CD4-positive, alpha-beta T cell (primary cell): ENCODE data around the gene ADGRD1. TPM values are rescaled to one million over a fixed set of nuclear protein-coding genes. Genes with fewer than 3 reads are reported as not detected.
A peak's percentile ranks its signal among the peaks of the same experiment; 100 is the strongest.

ENCODE experiments used
- ATAC-seq: fragments of 200-7000 bp; cut with Tn5 transposase; one replicate; pipeline ENCODE4 v1.10.0; 2022; ENCODE audit warnings: mild to moderate bottlenecking; ENCODE audit not compliant: poor library complexity
- CTCF ChIA-PET: fragments of 350-600 bp; sonication (Branson Sonifier 250); formaldehyde crosslinking; loops from one replicate; lab custom pipeline; 2021; ENCODE audit warnings: antibody characterized with exemption, inconsistent platforms; lab: Charles Lee
- POLR2A ChIA-PET: fragments of 350-600 bp; sonication (Branson Sonifier 250); formaldehyde crosslinking; loops from one replicate; lab custom pipeline; 2021; ENCODE audit warnings: antibody characterized with exemption, inconsistent platforms; lab: Charles Lee
- DNase-seq, 14 experiments: peaks; one replicate each; pipeline ENCODE4 v3.0.0-alpha.2; 2013 to 2020; ENCODE audit warnings: mixed read lengths in 2 of 14
- H3K27ac ChIP-seq, 2 donors: one replicate each; pipeline versions ENCODE4 v1.5.1 to v1.7.0; 2013; ENCODE audit warnings: low read length in 2 of 2, low read depth in 1 of 2, mild to moderate bottlenecking in 1 of 2
- H3K27me3 ChIP-seq, 2 experiments: 1 replicate in 1 of 2; 2 replicates in 1 of 2; pipeline versions ENCODE4 v1.6.1 to v1.7.0; 2013; ENCODE audit warnings: low read length in 2 of 2, control low read depth in 1 of 2, mild to moderate bottlenecking in 1 of 2, moderate library complexity in 1 of 2; ENCODE audit not compliant: insufficient read depth in 2 of 2, control insufficient read depth in 1 of 2
- H3K36me3 ChIP-seq: one replicate; pipeline ENCODE4 v1.6.1; 2013; ENCODE audit warnings: low read length, control low read depth; ENCODE audit not compliant: insufficient read depth
- H3K4me1 ChIP-seq: one replicate; pipeline ENCODE4 v1.6.1; 2013; ENCODE audit warnings: low read length, control low read depth; ENCODE audit not compliant: insufficient read depth
- H3K4me3 ChIP-seq: one replicate; pipeline ENCODE4 v1.5.1; 2013; ENCODE audit warnings: mild to moderate bottlenecking, low read length, moderate library complexity
- H3K9me3 ChIP-seq, 2 experiments: 1 replicate in 1 of 2; 2 replicates in 1 of 2; pipeline versions ENCODE4 v1.6.1 to v1.7.0; 2013; ENCODE audit warnings: low read length in 2 of 2, mild to moderate bottlenecking in 2 of 2, control low read depth in 1 of 2, moderate library complexity in 1 of 2; ENCODE audit not compliant: control insufficient read depth in 1 of 2, insufficient read depth in 1 of 2
- H3K27ac Mint-ChIP-seq: one replicate; pipeline ENCODE4 v1.8.0; 2020; ENCODE audit warnings: mixed read lengths
- H3K27me3 Mint-ChIP-seq: one replicate; pipeline ENCODE4 v1.8.0; 2021; ENCODE audit warnings: mixed read lengths
- H3K36me3 Mint-ChIP-seq: one replicate; pipeline ENCODE4 v1.8.0; 2021; ENCODE audit warnings: low read depth, mixed read lengths
- H3K4me1 Mint-ChIP-seq: one replicate; pipeline ENCODE4 v1.8.0; 2021; ENCODE audit warnings: low read depth, mixed read lengths
- H3K4me3 Mint-ChIP-seq: one replicate; pipeline ENCODE4 v1.8.0; 2020; ENCODE audit warnings: mild to moderate bottlenecking, mixed read lengths
- H3K9me3 Mint-ChIP-seq: one replicate; pipeline ENCODE4 v1.8.0; 2020; ENCODE audit warnings: mixed read lengths
- CTCF ChIP-seq: fragments of 200-600 bp; IDR thresholded peaks from one replicate; pipeline ENCODE4 v1.8.0; 2022; ENCODE audit warnings: antibody characterized with exemption, mild to moderate bottlenecking
- intact Hi-C, 2 experiments: fragments of 100-400 bp; cut with DNase I in 1 of 2; cut with micrococcal nuclease in 1 of 2; formaldehyde crosslinking; loops; one replicate each; pipeline versions ENCODE4 v1.15.1 to v1.9.0; 2023 to 2025; cut with DNase I, micrococcal nuclease
- total RNA-seq, 174 experiments: library from RNA in 2 of 174; stranded (reverse) in 2 of 174; gene quantifications; one replicate each; pipeline ENCODE4 v1.2.3 and lab custom pipeline; 2021 to 2026

Gene ADGRD1
- total RNA-seq, 2 experiments from 2014 or later: 0.22 TPM; not detected in 1

GRCh38 chr12:131159660-131160059 lies 206.0 kb downstream of the ADGRD1 start:
- Histone ChIP-seq H3K4me1 (no peaks in the 10 kb centered on the region), H3K4me3 (no peak overlapping the region), H3K9me3 (peaks cover 0 to 5% of the 10 kb centered on the region in 2 experiments), H3K27ac (no peak overlapping the region), H3K36me3 (no peaks in the 10 kb centered on the region), H3K27me3 (no peaks in the 10 kb centered on the region)
- no peak for DNase-seq
- ChIA-PET CTCF (no interaction called here), POLR2A (no interaction called here)
- Mint-ChIP-seq H3K4me3 (no peak overlapping the region), H3K4me1 (no peaks in the 10 kb centered on the region), H3K9me3 (no peaks in the 10 kb centered on the region), H3K36me3 (no peaks in the 10 kb centered on the region), H3K27me3 (peaks cover 14% of the 10 kb centered on the region), H3K27ac (no peak overlapping the region)
- TF ChIP-seq CTCF: no peak
- intact Hi-C loops: no loop called here
- no peak for ATAC-seq

DNA sequence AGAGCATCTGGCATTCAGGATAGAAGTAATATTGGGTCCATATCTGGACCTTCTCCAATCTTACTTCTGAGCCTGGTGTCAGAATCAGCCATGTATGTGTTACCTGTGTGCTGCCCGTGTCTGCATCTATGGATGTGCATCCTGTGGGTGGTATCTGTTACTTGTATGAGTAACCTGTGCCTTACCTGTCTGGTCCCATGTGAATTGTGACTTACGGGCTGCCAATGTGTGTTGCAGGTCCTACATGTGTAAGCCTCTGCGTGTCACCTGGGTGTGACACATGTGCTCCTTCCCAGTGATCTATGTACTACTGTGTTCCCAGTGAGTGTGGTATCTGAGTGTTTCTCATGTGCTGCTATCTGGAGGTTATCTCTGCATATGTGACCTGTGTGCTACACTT lies 208.4 kb downstream of the ADGRD1 start:
- Histone ChIP-seq H3K27me3 (no peaks in the 10 kb centered on the region), H3K4me3 (no peak overlapping the region), H3K9me3 (peaks cover 0 to 5% of the 10 kb centered on the region in 2 experiments), H3K4me1 (no peaks in the 10 kb centered on the region), H3K27ac (no peak overlapping the region), H3K36me3 (no peaks in the 10 kb centered on the region)
- Mint-ChIP-seq H3K27me3 (peaks cover 10% of the 10 kb centered on the region), H3K4me1 (no peaks in the 10 kb centered on the region), H3K9me3 (no peaks in the 10 kb centered on the region), H3K27ac (no peak overlapping the region), H3K36me3 (no peaks in the 10 kb centered on the region), H3K4me3 (no peak overlapping the region)
- ChIA-PET POLR2A (no interaction called here), CTCF (no interaction called here)
- intact Hi-C loops: no loop called here
- TF ChIP-seq CTCF: no peak
- DNase-seq (no peak), ATAC-seq (no peak)

- H3K36me3 Mint-ChIP-seq: no peaks in the 10 kb centered on the region
- Histone ChIP-seq H3K4me1 (no peaks in the 10 kb centered on the region), H3K4me3 (no peak overlapping the region), H3K27me3 (no peaks in the 10 kb centered on the region), H3K36me3 (no peaks in the 10 kb centered on the region), H3K27ac (no peak overlapping the region), H3K9me3 (peaks cover 0 to 5% of the 10 kb centered on the region in 2 experiments)
- peak in 1 of 14 experiments; percentile 16 for DNase-seq
- H3K4me1 Mint-ChIP-seq: no peaks in the 10 kb centered on the region
- peaks cover 14% of the 10 kb centered on the region for H3K27me3 Mint-ChIP-seq
- no peaks in the 10 kb centered on the region for H3K9me3 Mint-ChIP-seq
- CTCF ChIA-PET: no interaction called here
- no peak overlapping the region for H3K27ac Mint-ChIP-seq
- POLR2A ChIA-PET: no interaction called here
- no peak for TF ChIP-seq CTCF
- intact Hi-C loops: no loop called here
- H3K4me3 Mint-ChIP-seq: no peak overlapping the region
- no peak for ATAC-seq
These were observed 209.6 kb downstream of the ADGRD1 start for GRCh38 chr12:131163189-131163738.
